CD4-positive, alpha-beta T cell treated with Interleukin-21 for 1 hour (primary cell): ENCODE data around the gene DNAH5.

ENCODE experiments used
- DNase-seq: peaks from one replicate; pipeline ENCODE4 v3.0.0-alpha.2; 2020

The DNAH5 gene

DNA sequence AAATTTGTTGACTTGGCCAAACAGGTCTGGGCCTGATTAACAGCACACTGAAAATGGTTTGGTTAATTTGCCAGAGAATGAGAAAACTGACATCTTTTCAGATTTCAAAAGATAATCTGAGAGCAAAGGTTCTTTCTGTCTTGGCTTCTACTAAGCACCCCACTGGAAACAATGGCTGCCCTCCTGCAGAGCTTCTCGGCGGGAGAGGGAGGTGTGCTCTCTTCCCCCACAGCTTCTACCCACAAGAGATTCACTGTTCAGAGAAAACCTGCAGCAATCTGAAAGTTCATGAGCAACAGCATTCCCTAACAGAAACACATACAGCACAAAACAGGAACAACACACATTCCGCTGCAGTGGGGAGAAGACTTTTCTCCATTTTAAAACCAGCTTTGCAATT, 3.0 kb downstream of the DNAH5 start:
- no peak for DNase-seq

DNA sequence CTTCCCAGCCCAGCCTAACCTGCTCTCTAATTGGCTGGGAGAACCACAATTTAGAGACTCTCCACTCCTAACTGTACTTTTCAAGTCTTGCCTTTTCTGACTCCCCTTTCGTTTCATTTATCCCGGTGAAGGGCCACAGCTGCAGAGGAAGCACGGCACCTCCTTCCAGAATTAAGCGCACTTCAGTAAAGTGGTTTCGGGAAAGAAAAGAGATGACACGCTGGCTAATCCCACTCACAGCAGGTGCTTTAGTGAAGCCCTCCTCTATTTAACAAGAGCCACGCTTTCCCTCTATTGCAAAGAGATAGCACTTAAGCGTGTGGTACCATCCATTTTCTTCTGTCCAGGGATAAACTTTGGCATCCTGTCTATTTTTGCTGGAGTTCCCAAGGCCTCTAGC, 4.8 kb downstream of the DNAH5 start:
- DNase-seq, result no peak

DNA sequence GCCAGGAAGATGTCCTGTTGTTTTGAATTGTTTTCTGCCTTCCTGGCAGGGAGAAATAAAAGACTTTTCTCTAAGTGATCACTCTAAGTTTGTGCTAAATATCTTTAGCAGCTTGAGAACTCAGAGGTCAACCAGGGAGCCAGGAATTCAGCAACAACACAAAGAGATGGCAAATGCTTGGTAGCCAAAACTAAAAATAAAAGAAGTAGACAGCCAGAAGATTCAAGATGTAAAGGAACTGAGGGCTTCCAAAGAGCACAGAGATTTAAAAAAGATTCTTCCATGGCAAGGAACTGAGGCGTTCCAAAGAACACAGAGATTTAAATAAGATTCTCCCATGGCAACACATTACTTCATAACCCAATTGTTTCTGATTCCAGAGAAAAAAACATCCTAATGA, 9.6 kb downstream of the DNAH5 start:
- DNase-seq, result no peak

DNA sequence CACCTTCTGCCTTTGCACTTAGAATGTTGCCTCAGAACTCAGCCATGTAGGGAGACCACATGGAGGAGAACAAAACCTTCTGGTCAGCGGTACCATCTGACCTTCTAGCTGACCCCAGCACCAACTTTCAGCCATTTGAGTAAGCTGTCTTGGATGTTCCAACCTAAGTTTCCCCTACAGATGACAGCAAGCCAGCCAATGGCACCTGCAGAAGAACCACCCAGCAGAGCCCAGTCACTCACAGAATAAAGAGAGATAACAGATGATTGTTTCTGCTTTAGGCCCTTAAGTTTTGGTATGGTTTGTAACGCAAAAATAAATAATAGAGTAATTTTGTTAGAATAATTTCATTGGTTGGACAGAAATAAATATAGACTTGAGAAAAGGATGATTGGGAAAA, 10.4 kb downstream of the DNAH5 start:
- DNase-seq, result no peak

DNA sequence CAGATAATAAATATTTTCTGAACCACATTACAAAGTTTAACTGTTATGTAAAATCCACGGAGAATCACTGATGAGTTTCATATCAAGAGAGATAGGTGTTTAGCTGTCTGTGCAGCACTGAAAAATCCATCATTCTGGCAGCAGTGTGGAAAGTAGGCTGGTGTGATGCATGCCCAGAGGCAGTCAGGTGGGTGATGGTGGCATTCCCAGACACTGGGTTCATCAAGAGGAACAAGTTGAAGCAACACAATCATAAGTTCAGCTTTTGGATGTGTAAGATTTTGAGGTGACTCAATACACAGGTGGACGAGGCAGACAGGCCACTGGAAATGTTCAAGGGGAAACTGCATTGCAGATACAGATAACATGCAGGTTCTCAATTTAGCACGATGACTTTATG, 11.9 kb downstream of the DNAH5 start:
- DNase-seq, result no peak

DNA sequence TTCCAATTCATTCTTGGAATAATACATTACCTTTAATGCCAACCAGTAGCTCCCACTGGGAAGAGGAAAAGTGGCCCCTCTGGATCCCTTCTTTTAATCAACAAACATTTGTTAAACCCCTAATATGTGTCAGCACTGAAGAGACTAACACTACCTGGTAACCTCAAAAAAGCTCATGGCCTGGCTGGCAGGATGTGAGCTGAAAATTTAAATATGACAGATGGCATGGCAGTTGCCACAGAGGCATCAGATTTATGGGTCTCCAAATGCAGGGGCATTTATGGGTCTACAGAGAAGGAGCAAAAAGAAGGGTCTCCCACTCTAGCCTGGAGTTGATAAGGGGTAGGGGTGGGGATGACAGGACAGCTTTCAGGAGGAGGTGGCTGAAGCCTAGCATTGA, 12.5 kb downstream of the DNAH5 start:
- no peak for DNase-seq

DNA sequence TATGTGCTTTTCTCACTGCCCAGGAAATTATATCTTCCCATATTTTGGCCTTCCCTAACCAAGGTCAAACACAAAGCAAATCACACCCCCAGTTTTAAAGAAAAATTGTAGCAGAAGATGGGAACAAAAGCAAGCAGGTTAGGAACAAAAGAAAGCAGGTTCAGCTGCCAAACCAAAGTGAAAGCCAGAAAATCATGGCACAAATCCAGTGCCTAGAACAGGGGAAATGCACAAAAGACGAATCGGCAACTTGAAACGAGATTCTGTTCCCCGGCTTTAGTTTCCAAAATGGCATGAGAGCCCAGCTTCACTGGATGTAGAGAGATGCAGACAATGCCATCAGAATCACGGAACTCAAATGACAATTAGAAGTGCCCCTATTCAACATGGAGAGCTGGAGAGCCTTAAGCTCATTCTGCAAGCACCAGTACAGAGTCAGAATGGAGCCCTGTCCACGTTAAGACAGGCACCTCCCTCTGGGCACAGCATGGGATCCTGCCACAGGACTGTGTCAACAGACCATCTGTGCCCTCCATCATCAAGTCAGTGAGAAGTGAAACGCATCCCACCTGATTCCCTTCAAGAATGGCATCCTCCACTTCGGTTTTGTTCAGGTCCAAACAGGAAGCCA, 13.8 kb downstream of the DNAH5 start:
- DNase-seq, result no peak

DNA sequence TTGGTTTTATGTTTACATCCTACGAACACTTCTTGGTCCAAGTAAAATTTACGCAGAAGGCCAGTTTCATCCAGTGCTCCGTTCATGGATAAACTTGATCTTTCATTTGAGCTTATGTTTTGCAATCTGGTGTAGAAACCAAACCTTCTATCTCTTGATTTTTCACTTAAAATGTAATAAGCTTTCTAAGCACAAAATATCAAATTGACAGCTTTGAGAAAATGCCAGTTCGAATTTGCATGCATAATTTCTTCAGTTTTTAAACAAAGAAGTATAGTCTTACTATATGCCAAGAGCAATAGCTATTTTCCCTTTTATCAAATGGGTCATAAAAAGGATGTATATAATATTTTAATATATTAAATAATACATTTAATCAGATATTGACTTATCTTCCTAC, 17.8 kb downstream of the DNAH5 start:
- DNase-seq, result no peak

DNA sequence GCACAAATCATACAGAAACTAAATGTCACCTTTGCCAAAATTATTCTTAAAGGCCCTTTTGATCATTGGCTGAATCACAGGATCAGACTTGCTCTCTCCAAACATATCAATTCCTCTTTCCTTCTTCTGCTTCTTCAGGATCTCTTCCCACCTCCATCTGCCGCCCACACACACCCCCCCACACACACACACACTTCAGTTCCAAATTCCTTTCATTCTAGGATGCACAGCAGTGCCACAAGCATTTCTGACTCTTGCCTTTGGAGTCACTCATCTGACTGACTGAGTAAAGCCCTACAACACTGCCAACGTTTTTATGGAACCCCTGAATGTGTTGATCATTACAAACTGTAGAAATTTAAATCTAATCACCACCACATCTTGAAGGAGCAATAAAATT, 22.9 kb downstream of the DNAH5 start:
- DNase-seq, result no peak

DNA sequence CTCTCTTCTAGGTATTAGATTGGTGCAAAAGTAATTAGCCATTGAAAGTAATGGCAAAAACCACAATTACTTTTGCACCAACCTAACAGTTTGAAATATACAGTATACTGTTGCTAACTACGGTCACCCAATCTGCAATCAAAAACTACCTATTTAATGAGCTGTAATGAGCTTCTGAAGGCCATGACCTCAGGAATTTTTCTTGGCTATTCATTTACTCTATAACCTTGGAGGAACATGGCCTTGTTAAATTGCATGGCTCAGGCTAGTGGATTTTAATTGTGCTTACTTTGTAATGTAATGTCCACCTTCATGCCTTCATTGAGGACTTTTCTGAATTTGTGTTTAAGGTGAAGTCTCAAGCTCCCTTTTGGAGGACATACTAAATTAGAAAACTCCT, 24.7 kb downstream of the DNAH5 start:
- DNase-seq, result no peak

DNA sequence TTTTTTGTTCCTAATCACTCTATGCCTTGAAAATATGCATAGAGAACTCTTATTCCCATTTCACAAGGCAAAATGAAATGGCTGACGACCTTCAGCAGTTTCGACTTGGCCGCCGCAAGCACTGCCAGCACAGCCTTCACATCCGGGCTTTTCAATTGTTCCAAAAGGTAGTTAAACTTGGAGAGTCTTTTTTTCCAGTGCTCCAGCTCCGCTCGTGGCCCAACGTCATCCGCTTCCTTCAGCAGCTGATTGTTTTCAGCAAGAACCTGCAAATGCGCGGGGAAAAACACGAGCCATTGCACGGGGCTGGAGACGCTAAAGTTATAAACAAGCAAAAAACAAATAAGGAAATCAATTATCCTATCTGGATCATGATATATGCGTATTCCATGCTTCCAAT, 25.4 kb downstream of the DNAH5 start:
- no peak for DNase-seq

DNA sequence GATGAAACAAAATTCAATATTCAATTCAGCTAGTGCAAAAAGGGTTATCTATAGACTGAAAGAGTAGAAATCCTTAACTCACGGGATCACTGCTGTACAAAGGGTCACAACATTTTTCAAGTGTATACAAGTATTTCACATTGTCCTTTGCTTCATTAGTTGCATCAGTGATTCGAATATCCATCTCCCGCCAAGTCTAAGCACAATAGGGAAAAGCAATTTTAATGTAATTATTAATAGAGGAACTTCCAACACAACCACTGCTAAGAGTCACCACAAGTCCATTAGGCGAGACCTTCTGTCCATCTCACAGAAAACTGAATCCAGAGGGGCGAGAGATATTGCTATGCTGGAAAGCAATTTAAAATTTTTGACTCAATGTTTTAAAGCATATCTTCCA, 27.4 kb downstream of the DNAH5 start:
- no peak for DNase-seq

DNA sequence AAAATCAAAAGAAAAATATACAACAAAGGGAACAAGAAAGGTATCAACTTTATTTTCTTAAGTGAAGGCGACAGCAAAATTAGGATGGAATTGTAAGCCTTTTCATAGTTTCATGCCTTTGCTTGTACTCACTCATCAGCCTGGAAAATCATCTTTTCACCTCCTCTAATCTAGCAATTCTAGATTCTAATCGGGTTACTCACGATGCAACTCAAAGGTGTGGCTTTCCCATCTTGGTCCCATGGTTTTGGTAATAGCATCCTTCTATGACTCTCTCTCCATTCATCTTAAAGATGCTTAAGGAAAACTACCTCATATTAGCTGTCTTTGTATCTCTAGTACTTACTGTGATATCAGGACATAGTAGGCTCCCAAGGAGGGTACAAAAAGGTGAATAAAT, 30.5 kb downstream of the DNAH5 start:
- no peak for DNase-seq

DNA sequence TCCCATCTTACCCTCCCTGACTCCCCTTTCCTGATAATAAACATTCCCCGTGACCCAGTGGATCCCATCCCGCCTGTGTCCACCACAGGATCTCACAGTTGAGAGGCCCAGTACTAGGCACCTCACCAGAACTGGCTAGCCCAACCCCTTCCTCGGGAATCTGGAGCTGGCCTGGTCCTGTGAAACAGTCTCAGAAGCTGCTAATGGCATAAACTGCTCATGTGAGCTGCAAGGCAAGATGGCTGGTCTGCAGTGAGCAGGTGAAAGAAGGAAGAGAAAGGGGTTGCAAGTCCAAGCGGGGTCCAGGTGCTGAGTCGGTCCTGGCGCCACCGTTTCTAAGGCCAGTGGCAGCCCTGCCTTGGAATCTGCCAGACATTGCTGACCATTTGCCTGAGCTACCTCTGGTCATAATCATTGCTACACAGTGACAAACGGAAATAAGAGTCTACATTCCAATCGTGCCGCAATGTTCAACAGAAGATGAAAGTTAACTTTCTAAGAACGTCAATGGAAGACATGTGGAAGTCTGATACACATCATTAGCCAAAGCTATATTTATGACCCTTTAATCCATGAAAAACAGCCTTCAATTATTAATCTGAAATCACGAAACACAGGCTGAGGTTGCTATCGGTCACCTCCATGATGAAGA, 33.7 kb downstream of the DNAH5 start:
- no peak for DNase-seq

DNA sequence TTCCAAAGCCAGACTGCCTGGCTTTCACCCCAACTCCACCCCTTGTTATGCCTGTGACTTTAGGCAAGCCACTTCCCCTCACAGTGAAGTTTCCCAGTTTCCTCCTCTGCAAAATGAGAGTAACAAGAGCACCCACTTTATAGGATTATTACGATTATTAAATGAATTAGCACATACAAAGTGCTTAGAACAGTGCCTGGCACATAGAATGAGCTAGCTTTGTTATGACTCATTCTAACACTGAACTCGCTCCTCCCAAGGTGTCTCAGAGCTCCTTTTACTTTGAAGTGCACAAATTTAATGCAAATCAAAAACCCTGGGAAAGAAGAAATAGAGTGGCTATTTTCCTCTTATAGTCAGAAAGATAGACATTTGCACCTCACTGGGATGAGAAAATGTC, 34.3 kb downstream of the DNAH5 start:
- DNase-seq, result no peak

DNA sequence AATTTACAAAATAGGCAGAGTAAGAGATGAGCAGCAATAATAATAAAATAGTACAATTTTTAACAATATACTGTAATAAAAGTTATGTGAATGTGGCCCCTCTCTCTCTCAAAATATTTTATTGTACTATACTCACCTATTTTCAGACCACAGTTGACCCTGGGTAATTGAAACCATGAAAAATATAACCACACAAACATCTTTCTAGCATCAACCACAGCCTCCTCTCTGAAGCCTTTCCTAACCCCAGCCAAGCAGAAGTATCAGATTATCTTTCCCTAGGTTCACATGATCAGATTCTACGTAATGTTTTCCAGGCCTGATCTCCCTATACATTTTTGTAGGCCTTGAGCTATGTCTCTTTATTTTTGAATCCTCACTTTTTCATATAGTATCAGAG, 35.2 kb downstream of the DNAH5 start:
- DNase-seq, result no peak

DNA sequence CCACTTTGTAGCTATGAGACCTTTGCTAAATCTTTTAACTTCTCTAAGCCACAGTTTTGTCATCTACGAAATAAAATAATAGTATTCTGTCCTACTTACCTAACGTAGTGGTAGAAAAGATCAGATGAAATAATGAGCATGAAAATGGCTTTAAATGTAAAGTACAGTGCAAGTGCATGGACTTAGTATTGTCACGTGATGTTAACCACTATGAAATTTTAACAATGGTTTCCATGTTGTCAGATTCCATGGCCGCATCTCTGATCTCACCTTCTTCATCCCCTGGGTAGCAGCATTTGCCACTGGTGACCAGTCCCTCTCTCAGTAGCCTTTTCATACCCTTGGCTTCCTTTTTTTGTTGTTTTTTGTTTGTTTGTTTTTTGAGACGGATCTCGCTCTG, 45.9 kb downstream of the DNAH5 start:
- DNase-seq, result no peak

DNA sequence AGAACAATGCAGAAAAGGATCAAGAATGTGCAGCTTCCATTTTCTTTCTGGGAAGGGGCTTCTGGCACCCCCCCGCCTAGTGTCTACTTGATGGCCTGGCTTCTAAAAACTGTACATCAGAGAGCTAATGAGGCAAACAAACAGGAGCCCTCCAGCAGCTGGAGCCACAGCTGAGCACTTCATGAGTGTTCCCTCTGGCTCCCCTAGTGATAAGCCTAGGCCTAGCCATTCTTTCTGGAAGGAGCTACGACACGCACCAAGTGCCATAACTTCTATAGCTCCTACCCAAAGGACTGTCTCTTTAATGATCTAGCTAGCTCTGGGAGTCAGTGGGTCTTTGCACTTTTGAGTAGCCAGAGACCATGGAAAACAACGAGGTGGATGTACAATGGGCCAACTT, 66.1 kb downstream of the DNAH5 start:
- no peak for DNase-seq

DNA sequence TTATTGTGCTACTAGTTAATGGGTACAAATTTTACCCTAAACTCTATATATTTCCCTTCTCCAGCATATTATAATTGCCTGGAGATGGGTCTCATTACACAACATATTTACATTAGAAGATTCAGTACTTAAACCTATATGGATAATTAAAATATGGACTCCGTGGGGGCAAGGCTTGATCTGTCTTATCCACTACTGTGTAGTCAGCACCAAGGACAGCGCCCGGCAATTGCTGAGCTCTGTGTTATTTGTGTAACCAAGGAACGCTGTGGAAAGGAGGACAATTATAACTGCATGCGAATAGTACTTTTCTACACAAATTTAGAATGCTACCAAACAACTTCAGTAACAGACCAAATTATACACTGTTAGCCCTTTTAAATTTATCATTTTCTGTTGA, 77.7 kb downstream of the DNAH5 start:
- no peak for DNase-seq

DNA sequence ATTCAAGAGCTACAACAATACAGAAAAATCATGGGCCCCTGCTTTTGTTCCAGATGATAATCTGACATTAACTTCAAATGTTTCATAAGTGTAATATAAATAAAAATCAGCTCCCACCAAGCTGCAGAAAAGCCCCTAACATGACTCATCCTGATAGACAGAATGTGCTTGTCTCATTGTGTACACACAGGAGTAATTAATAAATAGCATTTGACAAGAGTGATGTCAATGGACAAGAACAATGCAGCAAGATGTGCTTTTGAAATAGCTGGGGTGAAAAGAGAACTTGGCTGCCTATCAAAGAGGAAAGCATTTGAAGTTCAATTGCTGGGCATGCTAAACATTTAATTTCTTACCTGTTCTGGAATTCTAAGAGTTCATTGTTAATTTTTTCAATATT, 79.2 kb downstream of the DNAH5 start:
- no peak for DNase-seq

DNA sequence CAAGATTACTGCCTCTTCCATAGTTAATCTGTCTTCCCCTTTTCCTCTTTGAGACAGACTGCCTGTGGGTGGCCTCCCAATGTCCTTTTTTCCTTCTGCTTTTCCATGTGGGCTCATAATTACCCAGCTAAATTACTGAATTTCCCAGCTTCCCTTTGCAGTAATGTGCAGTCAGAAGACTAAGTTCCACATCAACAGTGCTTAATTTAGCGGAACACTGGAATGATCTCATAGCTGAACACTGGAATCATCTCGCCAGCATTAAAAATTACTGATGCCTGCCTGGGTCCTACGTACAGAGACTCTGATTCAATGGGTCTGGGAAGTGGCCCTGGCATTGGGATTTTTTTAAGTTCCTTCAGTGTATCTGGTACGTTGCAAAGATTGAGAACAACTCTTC, 84.3 kb downstream of the DNAH5 start:
- DNase-seq, result no peak

DNA sequence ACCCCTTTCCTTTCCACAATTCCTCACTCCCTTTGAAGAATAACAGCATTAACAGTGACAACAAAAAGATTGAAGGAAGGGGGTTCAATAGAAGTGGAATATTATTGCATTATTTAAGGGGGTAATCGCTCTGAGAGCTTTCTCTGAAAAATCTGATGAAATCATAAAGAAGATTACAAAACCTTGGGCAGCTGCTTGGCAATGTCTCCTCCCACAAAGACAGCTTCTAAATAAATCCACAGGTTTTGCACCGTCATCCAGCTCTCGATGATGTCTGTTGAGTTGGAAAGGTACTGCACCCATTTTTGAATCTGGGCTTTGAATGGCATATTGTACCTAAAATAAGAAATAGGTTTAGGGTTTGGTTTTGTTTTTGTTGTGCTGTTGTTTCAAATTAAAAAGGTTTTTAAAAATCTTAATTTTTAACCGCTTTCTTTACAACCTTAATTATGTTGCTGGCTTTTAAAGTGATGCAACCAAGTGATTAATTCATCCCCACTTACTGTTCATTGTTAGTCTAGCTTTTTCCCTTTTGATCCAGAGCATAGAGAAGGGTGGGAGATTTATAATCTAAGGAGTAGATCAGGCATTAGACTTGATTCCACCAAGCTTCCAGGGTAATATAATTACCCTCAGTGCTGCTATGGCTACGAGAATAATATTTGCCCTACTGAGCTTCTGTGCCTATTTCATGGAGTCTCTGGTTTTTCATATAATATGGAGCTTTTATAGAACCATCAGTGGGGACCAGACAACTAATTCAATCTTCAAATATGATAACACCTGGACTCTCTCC, 85.0 kb downstream of the DNAH5 start:
- no peak for DNase-seq

DNA sequence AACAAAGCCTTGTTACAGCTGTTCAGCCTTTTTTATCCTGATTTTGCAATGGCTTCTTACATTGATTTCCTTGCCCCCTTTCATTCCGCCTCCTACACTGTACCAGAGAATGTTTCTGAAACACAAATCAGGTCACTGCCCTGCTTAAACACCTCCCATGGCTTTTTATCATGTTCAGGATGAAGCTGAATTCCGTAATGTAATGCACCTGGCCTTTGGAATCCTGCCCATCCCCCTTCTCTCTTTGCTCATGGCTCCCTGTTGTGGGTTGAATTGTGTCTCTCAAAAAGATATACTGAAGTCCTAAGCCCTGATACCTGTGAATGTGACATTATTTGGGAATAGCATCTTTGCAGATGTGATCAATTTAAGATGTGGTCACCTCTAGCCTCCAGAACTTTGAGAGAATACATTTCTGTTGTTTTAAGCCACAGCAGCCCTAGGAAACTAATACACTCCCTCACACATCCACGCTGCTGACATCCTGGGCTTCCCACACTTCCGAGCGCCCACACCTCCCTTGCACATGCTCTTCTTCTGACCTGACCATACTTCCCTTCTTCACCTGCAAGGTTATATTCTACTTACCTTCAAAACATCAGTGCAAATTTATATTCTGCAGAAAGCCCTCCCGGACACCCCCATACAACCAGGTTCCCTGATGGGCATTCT, 101.2 kb downstream of the DNAH5 start:
- DNase-seq, result no peak

DNA sequence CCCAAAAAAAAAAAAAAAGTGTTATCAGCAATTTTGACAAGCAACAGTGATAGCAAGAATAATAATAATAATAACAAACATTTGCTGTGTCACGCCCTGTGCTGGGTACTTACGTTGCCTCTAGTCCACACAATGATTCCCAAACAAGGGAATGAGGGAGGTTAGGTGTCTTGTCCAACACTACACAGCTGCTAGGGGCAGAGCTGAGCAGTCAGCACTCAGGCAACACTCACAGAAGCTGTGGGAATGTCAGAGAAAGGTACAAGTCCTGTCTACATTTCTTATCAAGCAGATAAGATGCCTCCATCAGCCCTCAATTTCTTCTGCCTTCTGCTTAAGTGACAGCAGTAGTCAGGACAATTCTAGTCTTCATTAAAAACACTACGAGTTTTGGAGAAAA, 111.0 kb downstream of the DNAH5 start:
- no peak for DNase-seq
